Diencephalon (tissue), 1 donor: ENCODE results near the gene ACAD9. TPM values are rescaled to one million over a fixed set of nuclear protein-coding genes. Genes with fewer than 3 reads are reported as not detected.

Experiments
- small RNA-seq: library from RNA; depleted of rRNA; stranded (forward); fragments of <200 nt; gene quantifications from one replicate; pipeline ENCODE3, GENCODE V24; 2014
- total RNA-seq: library from RNA; depleted of rRNA; stranded (reverse); fragments of >200 nt; gene quantifications from one replicate; pipeline ENCODE4 v1.2.3, GENCODE V29; 2014

Gene ACAD9
- total RNA-seq = 33.7 TPM

DNA sequence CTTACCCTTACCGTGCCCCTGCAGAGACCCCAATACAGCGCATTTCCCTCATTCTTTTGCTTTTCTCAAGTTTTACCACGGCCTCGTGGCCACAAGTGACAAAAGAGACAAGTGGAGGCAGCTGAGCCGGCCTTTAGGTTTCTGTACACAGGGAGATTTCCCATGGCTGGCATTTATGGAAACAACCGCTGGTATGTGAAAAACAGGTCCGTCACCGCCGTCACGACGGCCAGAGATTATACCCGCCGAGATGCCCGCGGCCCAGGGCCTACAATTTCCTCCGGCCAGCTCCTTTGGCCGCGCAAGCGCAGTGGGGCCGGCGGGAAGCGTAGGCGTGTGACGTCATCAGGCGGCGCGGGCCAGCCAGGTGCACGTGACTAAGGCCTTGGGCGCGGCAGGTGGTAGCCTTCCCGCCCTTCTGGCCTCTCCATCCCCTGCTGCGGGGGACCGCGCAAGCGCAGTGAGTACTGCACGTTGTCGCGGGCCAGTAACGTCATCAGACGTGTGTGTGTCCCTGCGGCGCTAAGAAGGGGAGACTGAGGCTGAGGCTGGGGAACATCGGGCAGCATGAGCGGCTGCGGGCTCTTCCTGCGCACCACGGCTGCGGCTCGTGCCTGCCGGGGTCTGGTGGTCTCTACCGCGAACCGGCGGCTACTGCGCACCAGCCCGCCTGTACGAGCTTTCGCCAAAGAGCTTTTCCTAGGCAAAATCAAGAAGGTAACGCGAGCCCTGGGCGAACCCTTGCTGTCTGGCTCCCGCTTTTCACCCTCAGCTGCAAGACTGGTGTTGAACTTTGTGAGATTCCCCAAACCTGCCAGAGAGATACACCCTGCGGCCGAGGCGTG, at the start of gene ACAD9:
TSS of gene ACAD9 (plus strand) at position 496 of the 845 bp plus-strand sequence. CDS start at position 568, 72 bp downstream.

Small RNA genes within 50 kb of the gene (small RNA-seq; reads per million reads assigned to genes)
- not detected for gene AC112484.4

Other genes starting within 250 kb of the ACAD9 start
- 245 TPM for gene RPN1, start 228.8 kb upstream of the ACAD9 start, total RNA-seq
- 55.6 TPM for gene RAB7A, start 153.4 kb upstream of the ACAD9 start, total RNA-seq
- 6.5 TPM for gene CFAP92, start 114.5 kb downstream of the ACAD9 start, total RNA-seq
- 1.6 TPM for gene EFCC1, start 121.7 kb downstream of the ACAD9 start, total RNA-seq
- gene GP9, start 181.2 kb downstream of the ACAD9 start, total RNA-seq = not detected
- 3.0 TPM for gene RAB43, start 242.2 kb downstream of the ACAD9 start, total RNA-seq